DND-41 (cell line): ENCODE measurements around the gene GPR137.

Source experiments
- ATAC-seq: fragments of 200-7000 bp; cut with Tn5 transposase; 3 replicates; pipeline ENCODE4 v1.9.1; 2021; ENCODE audit warnings: low read depth; ENCODE audit not compliant: insufficient read depth
- DNase-seq: peaks from one replicate; pipeline ENCODE4 v3.0.0-alpha.2; 2020
- H2AFZ ChIP-seq: 2 replicates; pipeline ENCODE4 v1.6.0; 2012; ENCODE audit warnings: low read depth, low read length
- H3K27ac ChIP-seq: 2 replicates; pipeline ENCODE4 v1.5.1; 2012; ENCODE audit warnings: low read length, inconsistent platforms
- H3K27me3 ChIP-seq: fragments of 200-600 bp; sonication (generic); 2 replicates; pipeline ENCODE4 v1.6.0; 2012; ENCODE audit warnings: low read length, mild to moderate bottlenecking, inconsistent platforms; ENCODE audit not compliant: insufficient read depth, poor library complexity
- H3K36me3 ChIP-seq: 2 replicates; pipeline ENCODE4 v1.5.1; 2012; ENCODE audit warnings: low read length, inconsistent platforms; ENCODE audit not compliant: insufficient read depth
- H3K4me1 ChIP-seq: 2 replicates; pipeline ENCODE4 v1.5.1; 2012; ENCODE audit warnings: mild to moderate bottlenecking, low read length; ENCODE audit not compliant: insufficient read depth
- H3K4me2 ChIP-seq: 2 replicates; pipeline ENCODE4 v1.6.0; 2012; ENCODE audit warnings: mild to moderate bottlenecking, moderate library complexity, low read length, inconsistent platforms; ENCODE audit not compliant: insufficient read depth
- H3K4me3 ChIP-seq, 2 experiments: fragments of 200-600 bp in 1 of 2; shearing (Covaris generic) in 1 of 2; 2 replicates each; pipeline ENCODE4 v1.5.1; 2012 to 2016; ENCODE audit warnings: inconsistent platforms in 2 of 2, low read length in 2 of 2, mild to moderate bottlenecking in 2 of 2, low read depth in 1 of 2, moderate library complexity in 1 of 2
- H3K79me2 ChIP-seq: 2 replicates; pipeline ENCODE4 v1.6.0; 2012; ENCODE audit warnings: low read length, inconsistent platforms; ENCODE audit not compliant: insufficient read depth
- H3K9ac ChIP-seq: 2 replicates; pipeline ENCODE4 v1.6.0; 2012; ENCODE audit warnings: low read depth, mild to moderate bottlenecking, inconsistent platforms, low read length, moderate library complexity
- H3K9me3 ChIP-seq: 2 replicates; pipeline ENCODE4 v1.5.1; 2012; ENCODE audit warnings: low read length, moderate library complexity, mild to moderate bottlenecking, inconsistent platforms; ENCODE audit not compliant: insufficient read depth, severe bottlenecking
- H4K20me1 ChIP-seq: 2 replicates; pipeline ENCODE4 v1.6.0; 2012; ENCODE audit warnings: low read length; ENCODE audit not compliant: insufficient read depth
- EZH2 ChIP-seq: IDR thresholded peaks from 3 replicates; pipeline ENCODE4 v1.6.1; 2012; ENCODE audit warnings: borderline replicate concordance, low read depth, mild to moderate bottlenecking, moderate library complexity, low read length, inconsistent platforms; ENCODE audit not compliant: severe bottlenecking
- TF ChIP-seq, protein P1 (sequence below): IDR thresholded peaks from 2 replicates; pipeline ENCODE4 v1.5.1; 2012; ENCODE audit warnings: borderline replicate concordance, low read length, moderate library complexity, mild to moderate bottlenecking; ENCODE audit not compliant: poor library complexity, severe bottlenecking; ENCODE audit errors: extremely low read depth

GPR137 gene

DNA sequence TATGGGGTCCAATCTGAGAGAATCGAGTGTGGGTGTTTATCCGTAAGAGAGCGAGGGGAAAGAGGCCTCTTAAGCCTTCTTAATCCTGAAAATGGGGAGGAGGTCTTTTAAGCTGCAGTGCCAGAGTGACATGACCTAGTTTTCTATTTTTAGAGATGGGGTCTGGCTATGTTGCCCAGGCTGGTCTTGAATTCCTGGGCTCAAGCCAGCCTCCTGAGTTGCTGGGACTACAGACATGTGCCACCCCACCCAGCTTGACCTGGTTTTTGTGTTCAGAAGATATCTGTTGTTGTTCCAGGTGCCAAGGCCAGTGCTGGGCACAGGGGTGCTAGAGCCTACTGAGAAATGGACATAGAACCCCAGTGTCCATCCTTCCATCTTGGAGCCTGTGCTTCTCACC, 2.6 kb upstream of the GPR137 start:
- H3K27me3 ChIP-seq = no peaks in the 10 kb centered on the region
- H3K4me3 ChIP-seq = 0 out of 4 replicates have a peak overlapping the region, but pooled peaks of 1 of the 2 experiments have one; percentile 67
- peaks cover 29% of the 10 kb centered on the region for H3K36me3 ChIP-seq
- H3K9me3 ChIP-seq = no peaks in the 10 kb centered on the region
- TF ChIP-seq EZH2 = no peak
- TF ChIP-seq, protein P1, sequence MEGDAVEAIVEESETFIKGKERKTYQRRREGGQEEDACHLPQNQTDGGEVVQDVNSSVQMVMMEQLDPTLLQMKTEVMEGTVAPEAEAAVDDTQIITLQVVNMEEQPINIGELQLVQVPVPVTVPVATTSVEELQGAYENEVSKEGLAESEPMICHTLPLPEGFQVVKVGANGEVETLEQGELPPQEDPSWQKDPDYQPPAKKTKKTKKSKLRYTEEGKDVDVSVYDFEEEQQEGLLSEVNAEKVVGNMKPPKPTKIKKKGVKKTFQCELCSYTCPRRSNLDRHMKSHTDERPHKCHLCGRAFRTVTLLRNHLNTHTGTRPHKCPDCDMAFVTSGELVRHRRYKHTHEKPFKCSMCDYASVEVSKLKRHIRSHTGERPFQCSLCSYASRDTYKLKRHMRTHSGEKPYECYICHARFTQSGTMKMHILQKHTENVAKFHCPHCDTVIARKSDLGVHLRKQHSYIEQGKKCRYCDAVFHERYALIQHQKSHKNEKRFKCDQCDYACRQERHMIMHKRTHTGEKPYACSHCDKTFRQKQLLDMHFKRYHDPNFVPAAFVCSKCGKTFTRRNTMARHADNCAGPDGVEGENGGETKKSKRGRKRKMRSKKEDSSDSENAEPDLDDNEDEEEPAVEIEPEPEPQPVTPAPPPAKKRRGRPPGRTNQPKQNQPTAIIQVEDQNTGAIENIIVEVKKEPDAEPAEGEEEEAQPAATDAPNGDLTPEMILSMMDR = no peak
- H3K4me2 ChIP-seq = peak overlapping the region; percentile 83
- H4K20me1 ChIP-seq = no peaks in the 10 kb centered on the region
- no peak for DNase-seq
- no peak overlapping the region for H2AFZ ChIP-seq
- peaks cover 32% of the 10 kb centered on the region for H3K79me2 ChIP-seq
- no peak overlapping the region for H3K27ac ChIP-seq
- peaks cover 36% of the 10 kb centered on the region for H3K4me1 ChIP-seq
- no peak for ATAC-seq
- H3K9ac ChIP-seq = peak overlapping the region; percentile 74

DNA sequence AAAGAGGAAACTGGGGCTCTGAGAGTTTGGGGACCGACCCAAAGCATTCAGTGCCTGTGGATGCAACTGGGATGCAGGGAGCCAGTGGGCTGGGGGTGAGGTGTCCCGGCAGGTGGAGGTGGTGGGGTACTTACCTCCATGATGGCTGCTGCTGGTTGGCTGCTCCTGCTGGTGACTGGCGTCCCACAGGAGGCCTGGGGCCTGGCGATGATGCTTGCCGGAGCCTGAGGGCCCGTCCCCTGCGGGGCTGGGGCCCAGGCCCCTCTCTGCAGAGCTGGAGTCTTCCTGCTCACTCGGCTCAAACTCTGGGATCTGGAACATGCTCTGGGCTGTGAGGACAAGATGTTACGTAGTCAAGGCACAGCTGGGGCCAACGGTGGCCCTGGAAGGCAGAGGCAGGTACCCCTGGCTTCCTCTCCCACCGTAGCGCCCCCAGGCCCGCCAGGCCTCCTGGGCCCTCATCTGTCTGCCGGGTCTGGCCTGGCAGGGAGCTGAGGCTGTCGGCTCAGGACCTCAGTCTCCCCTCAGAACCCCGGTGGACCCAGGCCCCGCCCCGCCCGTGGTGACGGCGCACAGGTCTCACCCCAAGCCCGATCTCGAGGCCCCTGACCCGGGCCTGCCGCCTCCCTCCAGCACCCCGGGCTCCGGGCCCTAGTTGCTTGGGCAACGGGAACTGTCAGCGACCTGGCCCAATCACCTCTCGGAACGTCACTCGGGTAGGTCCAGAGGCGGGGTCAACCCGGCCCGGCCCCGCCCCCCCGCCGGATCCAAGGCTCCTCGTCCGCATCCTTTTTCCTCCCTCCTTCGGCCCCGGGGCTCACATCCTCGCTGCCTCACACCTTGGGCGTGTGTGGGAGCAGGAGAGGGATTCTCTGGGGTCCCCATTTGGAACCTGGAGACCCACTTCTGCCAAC, 1.3 kb upstream of the GPR137 start, which contains the start of gene BAD:
Gene BAD (minus strand): TSS at position 618 of the 914 bp plus-strand sequence. CDS start 297 bp downstream, at position 321.
- Histone ChIP-seq H3K79me2 (peaks cover 30% of the 10 kb centered on the region), H3K4me3 (peak within 1 kb of the TSS; percentile 39 to 67; a peak in 3 of 4 replicates), H2AFZ (peak within 1 kb of the TSS; percentile 80), H3K4me2 (peak within 1 kb of the TSS; percentile 83), H3K27me3 (no peaks in the 10 kb centered on the region), H3K36me3 (peaks cover 20% of the 10 kb centered on the region), H3K9me3 (no peaks in the 10 kb centered on the region), H4K20me1 (no peaks in the 10 kb centered on the region), H3K27ac (peak within 1 kb of the TSS; percentile 71), H3K4me1 (peaks cover 36% of the 10 kb centered on the region), H3K9ac (peak within 1 kb of the TSS; percentile 74)
- peak; percentile 95 for DNase-seq
- TF ChIP-seq EZH2 = no peak
- TF ChIP-seq, protein P1 = peak; percentile 20
- peak; percentile 89 for ATAC-seq

DNA sequence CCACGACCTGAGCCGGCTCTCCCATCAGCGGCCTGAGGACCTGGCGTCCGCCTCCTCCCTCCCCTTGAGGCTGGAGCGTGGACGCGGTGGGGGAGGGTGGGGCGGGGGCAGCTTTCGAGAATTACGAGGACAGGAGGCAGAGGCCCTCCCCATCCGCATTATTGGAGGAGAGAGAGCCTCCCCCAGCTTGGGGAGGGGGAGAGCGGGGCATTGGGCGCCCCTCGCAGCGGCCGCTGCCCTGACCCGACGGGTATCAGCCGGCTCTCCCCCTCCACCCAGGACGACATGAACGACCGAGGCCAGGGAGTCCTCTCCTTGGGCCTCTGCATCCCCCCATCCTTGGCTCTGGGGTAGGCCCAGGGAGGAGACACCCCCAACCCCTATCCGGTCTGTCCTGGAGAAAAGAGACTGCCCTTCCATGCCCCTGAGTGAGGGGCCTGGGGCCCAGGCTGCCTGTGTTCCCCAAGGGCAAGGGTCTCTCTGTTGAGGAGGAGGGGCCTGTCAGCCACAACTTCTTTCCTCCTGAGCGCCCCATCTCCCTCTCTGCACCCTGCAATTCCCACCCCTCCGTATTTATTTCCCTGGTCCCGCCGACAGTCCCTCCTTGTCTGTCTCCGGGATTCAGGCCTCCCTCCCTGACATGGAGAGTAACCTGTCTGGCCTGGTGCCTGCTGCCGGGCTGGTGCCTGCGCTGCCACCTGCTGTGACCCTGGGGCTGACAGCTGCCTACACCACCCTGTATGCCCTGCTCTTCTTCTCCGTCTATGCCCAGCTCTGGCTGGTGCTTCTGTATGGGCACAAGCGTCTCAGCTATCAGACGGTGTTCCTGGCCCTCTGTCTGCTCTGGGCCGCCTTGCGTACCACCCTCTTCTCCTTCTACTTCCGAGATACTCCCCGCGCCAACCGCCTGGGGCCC, 495 bp downstream of the GPR137 start:
- peak overlapping the region; percentile 74 for H3K9ac ChIP-seq
- H3K36me3 ChIP-seq = peaks cover 20% of the 10 kb centered on the region
- peak overlapping the region; percentile 64 for H3K27ac ChIP-seq
- TF ChIP-seq EZH2 = no peak
- TF ChIP-seq, protein P1 = peak; percentile 65
- peak overlapping the region; percentile 39 to 67; a peak in 3 of 4 replicates for H3K4me3 ChIP-seq
- DNase-seq (peak; percentile 50), ATAC-seq (peak; percentile 4)
- H2AFZ ChIP-seq = peak overlapping the region; percentile 80
- no peaks in the 10 kb centered on the region for H3K9me3 ChIP-seq
- H3K79me2 ChIP-seq = peaks cover 30% of the 10 kb centered on the region
- no peaks in the 10 kb centered on the region for H4K20me1 ChIP-seq
- H3K4me1 ChIP-seq = peaks cover 36% of the 10 kb centered on the region
- peak overlapping the region; percentile 83 for H3K4me2 ChIP-seq
- no peaks in the 10 kb centered on the region for H3K27me3 ChIP-seq
